Adrenal gland (tissue), 12 donors: Measurements from ENCODE around the gene MBOAT1. TPM values are rescaled to one million over a fixed set of nuclear protein-coding genes. Genes with fewer than 3 reads are reported as not detected.

Experiments used
- DNase-seq, 7 donors: peaks; one replicate each; pipeline ENCODE4 v3.0.0-alpha.2; 2019 to 2020
- H3K27ac ChIP-seq, 5 donors: fragments of 200-600 bp; sonication (generic) in 4 of 5; 1 replicate in 3 of 5; 2 replicates in 2 of 5; pipeline versions ENCODE4 v1.5.1 to v1.8.0; 2016 to 2020; ENCODE audit warnings: mild to moderate bottlenecking in 1 of 5
- H3K27me3 ChIP-seq: fragments of 200-600 bp; 2 replicates; pipeline ENCODE4 v1.8.0; 2021
- H3K36me3 ChIP-seq, 2 donors: fragments of 200-600 bp; replicated peaks in 1 of 2; 1 replicate in 1 of 2; 2 replicates in 1 of 2; pipeline versions ENCODE4 v1.5.1 to v1.8.0; 2018 to 2022
- H3K4me1 ChIP-seq, 2 donors: fragments of 200-600 bp; replicated peaks in 1 of 2; 1 replicate in 1 of 2; 2 replicates in 1 of 2; pipeline versions ENCODE4 v1.5.1 to v1.8.0; 2018 to 2021
- H3K4me3 ChIP-seq, 4 donors: fragments of 200-600 bp; sonication (generic) in 3 of 4; one replicate each; pipeline ENCODE4 v1.5.1; 2016 to 2018
- H3K9me3 ChIP-seq, 3 donors: fragments of 200-600 bp; sonication (generic) in 1 of 3; replicated peaks in 1 of 3; 1 replicate in 2 of 3; 2 replicates in 1 of 3; pipeline versions ENCODE4 v1.5.1 to v1.8.0; 2016 to 2021
- POLR2A ChIP-seq, 2 donors: fragments of 450-650 bp; IDR thresholded peaks; one replicate each; pipeline ENCODE4 v1.6.1; 2017; ENCODE audit warnings: antibody characterized with exemption in 2 of 2, mild to moderate bottlenecking in 2 of 2, moderate library complexity in 1 of 2
- WGBS, 4 donors: extraction: QIAGEN DNeasy Blood & Tissue Kit in 2 of 4; methylation state at CpG; one replicate each; pipeline versions ENCODE4 v1.1.5 to v1.1.7; 2013 to 2017; 5-methylcytosine and 5-hydroxymethylcytosine counted together
- intact Hi-C, 2 donors: fragments of 100-400 bp; cut with DNase I; formaldehyde crosslinking; loops; one replicate each; pipeline versions ENCODE4 v1.14.1 to v1.15.0; 2022 to 2023
- polyA plus RNA-seq, 3 donors: library from polyadenylated mRNA; stranded (reverse); fragments of 200-250 nt in 2 of 3; fragments of 350-450 nt in 1 of 3; fragmentation: Illumina TruSeq in 1 of 3; extraction: RNeasy Lipid Tissue Mini Kit (QIAGEN cat#74804) in 1 of 3; gene quantifications; one replicate each; pipeline ENCODE4 v1.2.3, GENCODE V29; 2013 to 2014
- total RNA-seq, 9 donors: library from RNA; depleted of rRNA in 4 of 9; stranded (reverse); fragments of >200 nt in 4 of 9; fragments of 120-200 nt in 1 of 9; fragmentation: NEBNext Ultra II Directional in 1 of 9; extraction: Animal tissue kit (Norgen Biotek cat#: 25700) in 1 of 9; gene quantifications; one replicate each; pipeline versions ENCODE4 v1.1.0 to v1.2.4, GENCODE V29; 2013 to 2023
- TF ChIP-seq, protein P1 (sequence below), 6 experiments: fragments of 450-650 bp in 4 of 6; fragments of 200-600 bp in 2 of 6; sonication (generic) in 1 of 6; IDR thresholded peaks; 1 replicate in 5 of 6; 2 replicates in 1 of 6; pipeline versions ENCODE4 v1.5.1 to v1.8.0; 2016 to 2021; ENCODE audit warnings: antibody characterized with exemption in 6 of 6, mild to moderate bottlenecking in 2 of 6, moderate library complexity in 1 of 6
- donor health status: healthy with polysubstance abuse.
- donor health status: Bipolar disorder and iron deficiency.
- donor health status: DM: yes; HTN: yes; CAD: no.
- donor health status: DM: no; HTN: no; CAD: no.
- donor health status: DM: no; HTN: no; CAD: no.
- donor health status: DM: yes; HTN: yes; CAD: no.

MBOAT1 gene
- total and polyA plus RNA-seq, 12 donors = 1.5 to 18.9 (median 7.4) TPM

DNA sequence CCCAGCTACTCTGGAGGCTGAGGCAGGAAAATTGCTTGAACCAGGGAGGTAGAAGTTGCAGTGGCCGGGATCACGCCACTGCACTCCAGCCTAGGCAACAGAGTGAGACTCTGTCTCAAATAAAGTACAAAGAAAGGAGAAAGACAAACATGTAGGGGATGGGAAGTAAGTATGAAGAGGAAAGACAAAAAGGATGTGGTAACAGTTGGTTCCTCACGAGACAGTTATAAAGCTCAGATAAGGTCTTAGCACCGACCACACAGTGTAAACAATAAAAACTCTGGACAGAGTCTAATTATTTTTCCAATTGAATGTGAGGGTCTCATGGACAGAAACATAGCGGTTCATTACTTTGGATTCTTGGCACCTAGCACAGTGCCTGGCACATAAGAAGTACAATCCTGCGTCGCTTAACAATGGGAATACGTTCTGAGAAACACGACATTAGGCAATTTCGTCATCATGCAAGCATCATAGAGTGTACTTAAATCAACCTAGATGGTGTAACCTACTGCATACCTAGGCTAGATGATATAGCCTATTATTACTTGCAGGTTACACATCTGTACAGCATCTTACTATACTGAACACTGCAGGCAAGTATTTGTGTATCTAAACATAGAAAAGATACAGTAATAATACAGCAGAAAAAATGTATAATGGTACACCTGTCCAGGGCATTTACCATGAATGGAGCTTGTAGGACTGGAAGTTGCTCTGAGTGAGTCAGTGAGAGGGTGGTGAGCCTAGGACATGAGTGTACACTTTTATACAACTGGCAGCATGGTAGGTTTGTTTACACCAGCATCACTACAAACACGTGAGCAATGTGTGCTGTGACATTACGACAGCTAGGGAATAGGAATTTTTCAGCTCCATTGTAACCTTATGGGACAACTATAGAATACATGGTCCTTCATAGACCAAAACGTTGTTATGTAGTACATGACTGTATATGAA lies 38.2 kb downstream of the MBOAT1 start:
- H3K4me3 ChIP-seq = no peak overlapping the region
- H3K27me3 ChIP-seq = no peaks in the 10 kb centered on the region
- no peak overlapping the region for H3K27ac ChIP-seq
- TF ChIP-seq, protein P1, sequence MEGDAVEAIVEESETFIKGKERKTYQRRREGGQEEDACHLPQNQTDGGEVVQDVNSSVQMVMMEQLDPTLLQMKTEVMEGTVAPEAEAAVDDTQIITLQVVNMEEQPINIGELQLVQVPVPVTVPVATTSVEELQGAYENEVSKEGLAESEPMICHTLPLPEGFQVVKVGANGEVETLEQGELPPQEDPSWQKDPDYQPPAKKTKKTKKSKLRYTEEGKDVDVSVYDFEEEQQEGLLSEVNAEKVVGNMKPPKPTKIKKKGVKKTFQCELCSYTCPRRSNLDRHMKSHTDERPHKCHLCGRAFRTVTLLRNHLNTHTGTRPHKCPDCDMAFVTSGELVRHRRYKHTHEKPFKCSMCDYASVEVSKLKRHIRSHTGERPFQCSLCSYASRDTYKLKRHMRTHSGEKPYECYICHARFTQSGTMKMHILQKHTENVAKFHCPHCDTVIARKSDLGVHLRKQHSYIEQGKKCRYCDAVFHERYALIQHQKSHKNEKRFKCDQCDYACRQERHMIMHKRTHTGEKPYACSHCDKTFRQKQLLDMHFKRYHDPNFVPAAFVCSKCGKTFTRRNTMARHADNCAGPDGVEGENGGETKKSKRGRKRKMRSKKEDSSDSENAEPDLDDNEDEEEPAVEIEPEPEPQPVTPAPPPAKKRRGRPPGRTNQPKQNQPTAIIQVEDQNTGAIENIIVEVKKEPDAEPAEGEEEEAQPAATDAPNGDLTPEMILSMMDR (IDR thresholded peaks at IDR 0.05) = no peak
- TF ChIP-seq POLR2A (IDR thresholded peaks at IDR 0.05) = no peak
- no peaks in the 10 kb centered on the region for H3K36me3 ChIP-seq
- 77 to 84% (median 79%) methylated on average over 13 of the region's 13 CpGs for WGBS, 4 donors
- no peak for DNase-seq
- H3K9me3 ChIP-seq = no peaks in the 10 kb centered on the region
- peaks cover 0 to 10% of the 10 kb centered on the region in 2 donors for H3K4me1 ChIP-seq
- intact Hi-C loops = no loop called here

- no peak for TF ChIP-seq POLR2A (IDR thresholded peaks at IDR 0.05)
- TF ChIP-seq, protein P1 (IDR thresholded peaks at IDR 0.05) = no peak
- no peak for DNase-seq
- Histone ChIP-seq H3K36me3 (no peaks in the 10 kb centered on the region), H3K27me3 (no peaks in the 10 kb centered on the region), H3K9me3 (no peaks in the 10 kb centered on the region), H3K4me1 (peaks cover 0 to 10% of the 10 kb centered on the region in 2 donors), H3K27ac (no peak overlapping the region), H3K4me3 (no peak overlapping the region)
- WGBS, 4 donors = 90 to 97% (median 94%) methylated on average over 3 of the region's 3 CpGs
- intact Hi-C loops = no loop called here
Observed at GRCh38 chr6:20172842-20173456, 39.3 kb downstream of the MBOAT1 start.

DNA sequence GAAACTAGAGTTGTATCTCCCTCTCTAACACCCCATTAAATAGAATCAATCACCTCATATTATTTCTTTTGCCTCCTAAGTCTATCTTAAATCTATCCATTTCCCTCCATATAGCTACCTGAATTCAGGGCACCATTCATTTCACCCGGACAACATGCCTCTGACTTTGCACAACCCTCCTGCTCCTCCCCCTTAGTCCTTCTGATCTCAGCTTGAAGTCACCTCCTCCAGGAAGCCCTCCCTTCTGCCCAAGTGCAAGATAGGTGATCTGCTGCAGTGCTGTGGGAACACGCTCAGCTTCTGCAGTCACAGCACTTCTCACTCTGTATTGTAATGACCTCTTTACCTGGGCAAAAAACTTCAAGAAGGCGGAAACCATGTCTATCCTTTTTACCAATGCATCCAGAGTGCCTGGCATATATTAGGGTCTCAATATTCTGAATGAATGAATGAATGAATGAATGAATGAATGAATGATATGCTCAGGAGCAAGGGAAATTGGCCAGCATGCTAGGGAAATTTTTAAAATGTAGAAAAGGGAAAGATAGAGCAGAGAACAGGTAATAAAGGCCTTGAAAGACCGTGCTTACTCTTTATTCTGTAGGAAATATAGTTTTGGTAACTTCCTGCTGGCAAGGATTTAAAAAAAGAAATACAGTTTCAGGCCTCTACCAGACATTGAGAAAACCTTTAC lies 41.7 kb downstream of the MBOAT1 start:
- H3K9me3 ChIP-seq = no peaks in the 10 kb centered on the region
- 77 to 91% (median 86%) methylated on average over 4 of the region's 4 CpGs for WGBS, 4 donors
- DNase-seq = no peak
- intact Hi-C loops = no loop called here
- H3K36me3 ChIP-seq = no peaks in the 10 kb centered on the region
- H3K27me3 ChIP-seq = no peaks in the 10 kb centered on the region
- H3K4me3 ChIP-seq = no peak overlapping the region
- H3K4me1 ChIP-seq = peaks cover 0 to 10% of the 10 kb centered on the region in 2 donors
- TF ChIP-seq, protein P1 (IDR thresholded peaks at IDR 0.05) = no peak
- no peak for TF ChIP-seq POLR2A (IDR thresholded peaks at IDR 0.05)
- H3K27ac ChIP-seq = no peak overlapping the region

GRCh38 chr6:20169786-20170185 lies 42.5 kb downstream of the MBOAT1 start:
- intact Hi-C loops = no loop called here
- Histone ChIP-seq H3K9me3 (no peaks in the 10 kb centered on the region), H3K27ac (no peak overlapping the region), H3K4me1 (peaks cover 0 to 10% of the 10 kb centered on the region in 2 donors), H3K4me3 (no peak overlapping the region), H3K36me3 (no peaks in the 10 kb centered on the region), H3K27me3 (no peaks in the 10 kb centered on the region)
- 71 to 91% (median 82%) methylated on average over 2 of the region's 2 CpGs for WGBS, 4 donors
- no peak for DNase-seq
- TF ChIP-seq POLR2A (IDR thresholded peaks at IDR 0.05) = no peak
- TF ChIP-seq, protein P1 (IDR thresholded peaks at IDR 0.05) = no peak
